Endometrial microvascular endothelial cells (primary cell): ENCODE measurements around the gene FBXO31. TPM values are rescaled to one million over a fixed set of nuclear protein-coding genes. Genes with fewer than 3 reads are reported as not detected.

Experiments
- total RNA-seq: library from RNA; depleted of rRNA; stranded (reverse); fragments of >200 nt; gene quantifications from one replicate; pipeline ENCODE4 v1.2.3, GENCODE V29; 2015; ENCODE audit errors: inconsistent ontology term

FBXO31 gene
- total RNA-seq, 1 donor from 2014 or later, result 25.2 TPM

Other genes with a start within 250 kb of the FBXO31 start
- gene C16orf95, start 66.4 kb downstream of the FBXO31 start, total RNA-seq, result 3.8 TPM
- 54.4 TPM for gene MAP1LC3B, start 8.6 kb upstream of the FBXO31 start, total RNA-seq
- gene ZCCHC14, start 109.2 kb upstream of the FBXO31 start, total RNA-seq, result 3.7 TPM
- not detected for gene JPH3, start 218.7 kb upstream of the FBXO31 start, total RNA-seq